GM21576 (cell line): ENCODE results near the gene DNPEP.
"Not testable (repeated sequence)": the region's sequence is repeated elsewhere in the genome, so short reads cannot be mapped to it uniquely, and the experiment has no call there.

Experiments used
- ATAC-seq: cut with Tn5 transposase; IDR thresholded peaks from one replicate; pipeline ENCODE4 v1.9.1; 2021; ENCODE audit warnings: mild to moderate bottlenecking, moderate library complexity; ENCODE audit not compliant: unreplicated experiment

The DNPEP gene

GRCh38 chr2:219419331-219420197 lies 31.9 kb upstream of the DNPEP start:
- no peak for ATAC-seq

GRCh38 chr2:219419012-219419324 lies 31.3 kb upstream of the DNPEP start:
- no peak for ATAC-seq

- ATAC-seq, result no peak
Measured at GRCh38 chr2:219418155-219419011, 30.7 kb upstream of the DNPEP start, which contains the start of gene DES. DES (plus strand) TSS chr2:219418377; CDS start chr2:219418463, 86 bp downstream.

- no peak for ATAC-seq
Measured at GRCh38 chr2:219417374-219417773, 29.7 kb upstream of the DNPEP start.

GRCh38 chr2:219416938-219417337 lies 29.2 kb upstream of the DNPEP start:
- no peak for ATAC-seq

- no peak for ATAC-seq
Measured at GRCh38 chr2:219416235-219416602, 28.5 kb upstream of the DNPEP start.

GRCh38 chr2:219415580-219416234 lies 28.0 kb upstream of the DNPEP start:
- ATAC-seq, result no peak

- no peak for ATAC-seq
Measured at GRCh38 chr2:219414857-219415256, 27.1 kb upstream of the DNPEP start.

- no peak for ATAC-seq
Measured at GRCh38 chr2:219410390-219410789, 22.7 kb upstream of the DNPEP start.

- no peak for ATAC-seq
Measured at GRCh38 chr2:219409619-219410018, 21.9 kb upstream of the DNPEP start.

- no peak for ATAC-seq
Measured at GRCh38 chr2:219408631-219409030, 20.9 kb upstream of the DNPEP start.

- ATAC-seq, result no peak
Measured at GRCh38 chr2:219408204-219408603, 20.5 kb upstream of the DNPEP start.

- not testable (repeated sequence) for ATAC-seq
Measured at GRCh38 chr2:219407343-219407742, 19.6 kb upstream of the DNPEP start.

- ATAC-seq, result no peak
Measured at GRCh38 chr2:219406861-219407230, 19.1 kb upstream of the DNPEP start.

- no peak for ATAC-seq
Measured at GRCh38 chr2:219405958-219406860, 18.5 kb upstream of the DNPEP start.

- no peak for ATAC-seq
Measured at GRCh38 chr2:219405451-219405850, 17.7 kb upstream of the DNPEP start.

GRCh38 chr2:219404954-219405353 lies 17.2 kb upstream of the DNPEP start:
- ATAC-seq, result no peak

GRCh38 chr2:219404291-219404910 lies 16.7 kb upstream of the DNPEP start:
- ATAC-seq, result no peak

GRCh38 chr2:219403861-219404260 lies 16.1 kb upstream of the DNPEP start:
- no peak for ATAC-seq
